Central memory CD8-positive, alpha-beta T cell (primary cell): ENCODE results near the gene TRIM33.

Experiments
- ATAC-seq: fragments of 150-1000 bp; cut with Tn5 transposase; replicated peaks from 2 replicates; pipeline ENCODE4 v1.10.0; 2022; ENCODE audit warnings: mild to moderate bottlenecking, moderate FRiP score, moderate number of reproducible peaks; ENCODE audit not compliant: poor library complexity, severe bottlenecking; ENCODE audit errors: extremely low read depth
- DNase-seq, 2 donors: peaks; one replicate each; pipeline ENCODE4 v3.0.0; 2021; ENCODE audit warnings: low spot score in 2 of 2
- H3K27ac Mint-ChIP-seq: one replicate; pipeline ENCODE4 v1.8.0; 2022; ENCODE audit warnings: low read depth, mild to moderate bottlenecking, moderate library complexity, mixed read lengths
- H3K27me3 Mint-ChIP-seq: one replicate; pipeline ENCODE4 v1.8.0; 2022; ENCODE audit warnings: mixed read lengths
- H3K36me3 Mint-ChIP-seq: one replicate; pipeline ENCODE4 v1.8.0; 2022; ENCODE audit warnings: mild to moderate bottlenecking, moderate library complexity, mixed read lengths; ENCODE audit not compliant: insufficient read depth
- H3K4me1 Mint-ChIP-seq: one replicate; pipeline ENCODE4 v1.8.0; 2022; ENCODE audit warnings: mixed read lengths
- H3K4me3 Mint-ChIP-seq: one replicate; pipeline ENCODE4 v1.8.0; 2022; ENCODE audit warnings: mild to moderate bottlenecking, moderate library complexity, mixed read lengths
- H3K9me3 Mint-ChIP-seq: one replicate; pipeline ENCODE4 v1.8.0; 2022; ENCODE audit warnings: mixed read lengths

The TRIM33 gene

DNA sequence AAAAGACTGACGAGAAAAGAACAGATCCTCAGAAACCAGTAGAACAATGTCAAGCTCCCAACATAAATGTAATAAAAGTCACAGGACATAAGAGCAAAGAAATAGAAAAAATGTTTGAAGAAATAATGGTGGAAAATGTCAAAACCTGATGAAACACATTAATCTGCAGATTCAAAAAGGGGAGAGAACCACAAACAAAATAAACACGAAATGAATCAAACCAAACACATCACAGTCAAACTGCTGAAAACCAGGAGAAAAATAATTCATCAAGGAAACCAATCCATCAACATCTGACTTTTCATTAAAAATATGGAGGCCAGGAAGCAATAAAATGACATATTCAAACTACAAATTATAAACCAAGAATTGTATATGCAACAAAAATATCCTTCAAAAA, 31.9 kb downstream of the TRIM33 start:
- H3K36me3 Mint-ChIP-seq: peaks cover 3% of the 10 kb centered on the region
- peaks cover 6% of the 10 kb centered on the region for H3K9me3 Mint-ChIP-seq
- H3K4me1 Mint-ChIP-seq: peaks cover 69% of the 10 kb centered on the region
- peak overlapping the region; percentile 21 for H3K27ac Mint-ChIP-seq
- ATAC-seq (no peak), DNase-seq (no peak)
- peak overlapping the region; percentile 36 for H3K4me3 Mint-ChIP-seq
- no peaks in the 10 kb centered on the region for H3K27me3 Mint-ChIP-seq

DNA sequence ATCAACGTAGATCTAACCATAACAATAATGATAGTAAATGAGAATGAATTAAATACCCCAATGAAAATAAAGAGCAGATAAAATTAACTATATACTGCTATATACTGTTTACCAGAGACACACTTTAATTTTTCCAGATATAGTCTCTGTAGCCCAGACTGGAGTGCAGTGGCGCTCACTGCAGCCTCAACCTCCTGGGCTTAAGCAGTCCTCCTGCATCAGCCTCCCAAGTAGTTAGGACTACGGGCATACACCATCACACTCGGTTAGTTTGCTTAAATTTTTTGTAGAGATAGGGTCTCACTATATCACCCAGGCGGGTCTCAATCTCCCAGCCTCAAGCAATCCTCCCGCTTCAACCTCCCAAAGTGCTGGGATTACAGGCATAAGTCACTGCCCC, 37.2 kb downstream of the TRIM33 start:
- H3K36me3 Mint-ChIP-seq: peaks cover 4% of the 10 kb centered on the region
- ATAC-seq (no peak), DNase-seq (no peak)
- H3K9me3 Mint-ChIP-seq: peaks cover under 1% of the 10 kb centered on the region
- H3K27me3 Mint-ChIP-seq: no peaks in the 10 kb centered on the region
- H3K4me1 Mint-ChIP-seq: peaks cover 73% of the 10 kb centered on the region
- H3K27ac Mint-ChIP-seq: no peak overlapping the region
- H3K4me3 Mint-ChIP-seq: no peak overlapping the region

DNA sequence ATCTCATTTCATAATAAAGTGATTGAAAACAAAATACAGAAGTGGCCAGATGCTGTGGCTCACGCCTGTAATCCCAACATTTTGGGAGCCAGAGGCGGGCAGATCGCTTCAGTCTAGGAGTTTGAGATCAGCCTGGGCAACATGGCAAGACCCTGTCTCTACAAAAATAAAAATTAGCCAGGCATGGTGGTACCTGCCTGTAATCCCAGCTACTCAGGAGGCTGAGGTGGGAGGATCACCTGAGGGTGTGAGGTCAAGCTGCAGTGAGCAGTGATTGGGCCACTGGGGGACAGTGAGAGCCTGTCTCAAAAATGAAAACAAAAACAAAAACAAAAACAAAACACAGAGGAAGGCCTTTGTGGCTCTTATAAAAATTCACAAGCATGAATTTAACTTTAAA, 38.6 kb downstream of the TRIM33 start:
- Mint-ChIP-seq H3K9me3 (no peaks in the 10 kb centered on the region), H3K27ac (peak overlapping the region; percentile 14), H3K4me3 (no peak overlapping the region), H3K4me1 (peaks cover 75% of the 10 kb centered on the region), H3K36me3 (peaks cover 4% of the 10 kb centered on the region), H3K27me3 (no peaks in the 10 kb centered on the region)
- DNase-seq (no peak), ATAC-seq (no peak)

DNA sequence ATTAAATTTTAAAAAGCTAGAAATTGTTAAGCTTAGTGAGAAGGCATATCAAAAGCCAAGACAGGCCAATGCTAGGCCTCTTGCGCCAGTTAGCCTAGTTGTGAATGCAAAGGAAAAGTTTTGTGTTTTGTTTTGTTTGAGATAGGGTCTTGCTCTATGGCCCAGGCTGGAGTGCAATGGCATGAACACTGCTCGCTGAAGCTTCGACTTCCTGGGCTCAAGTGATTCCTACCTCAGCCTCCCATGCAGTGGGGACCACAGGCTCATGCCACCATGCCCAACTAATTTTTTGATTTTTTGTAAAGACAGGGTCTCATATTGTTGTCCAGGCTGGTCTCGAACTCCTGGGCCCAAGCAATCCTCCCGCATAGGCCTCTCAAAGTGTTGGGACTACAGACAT, 40.3 kb downstream of the TRIM33 start:
- DNase-seq: no peak
- H3K9me3 Mint-ChIP-seq: no peaks in the 10 kb centered on the region
- no peak overlapping the region for H3K27ac Mint-ChIP-seq
- no peaks in the 10 kb centered on the region for H3K27me3 Mint-ChIP-seq
- no peak overlapping the region for H3K4me3 Mint-ChIP-seq
- H3K36me3 Mint-ChIP-seq: peaks cover 5% of the 10 kb centered on the region
- H3K4me1 Mint-ChIP-seq: peaks cover 71% of the 10 kb centered on the region
- no peak for ATAC-seq

DNA sequence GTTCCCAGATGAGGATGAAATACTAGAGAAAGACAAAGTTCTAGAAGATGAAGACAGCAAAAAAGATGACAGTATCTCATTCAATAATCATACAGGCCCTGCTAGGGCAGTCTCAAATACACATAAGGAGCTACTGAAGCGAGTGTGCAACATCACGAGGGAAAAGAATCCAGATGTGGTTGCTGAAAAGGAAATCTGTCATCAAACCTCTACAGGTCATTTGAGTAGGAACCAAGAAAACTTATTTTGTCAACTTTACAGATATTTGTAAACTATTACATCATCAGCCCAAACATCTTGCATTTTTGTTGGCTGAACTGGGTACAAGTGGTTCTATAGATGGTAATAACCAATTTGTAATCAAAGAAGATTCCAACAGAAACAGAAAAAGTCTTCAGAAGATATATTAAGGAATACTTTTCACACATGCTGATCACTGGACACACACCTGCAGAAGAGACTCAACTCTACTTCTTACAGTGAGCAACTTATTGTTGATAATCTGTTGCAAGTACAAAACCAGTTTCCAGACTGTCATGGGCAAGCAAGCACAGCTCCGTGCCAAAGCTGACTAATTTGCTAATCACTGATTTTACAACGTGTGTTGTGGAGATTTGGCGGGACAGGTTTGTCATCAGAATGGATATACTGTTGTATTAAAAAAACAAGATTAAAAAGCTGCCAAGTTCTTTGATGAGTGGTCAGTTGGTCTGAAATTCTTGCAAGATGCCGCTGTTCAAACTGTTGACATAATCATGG, 42.1 kb downstream of the TRIM33 start:
- Mint-ChIP-seq H3K36me3 (peaks cover 5% of the 10 kb centered on the region), H3K27me3 (no peaks in the 10 kb centered on the region), H3K4me3 (no peak overlapping the region), H3K9me3 (no peaks in the 10 kb centered on the region), H3K4me1 (peaks cover 64% of the 10 kb centered on the region), H3K27ac (peak overlapping the region; percentile 77)
- ATAC-seq: no peak
- no peak for DNase-seq

DNA sequence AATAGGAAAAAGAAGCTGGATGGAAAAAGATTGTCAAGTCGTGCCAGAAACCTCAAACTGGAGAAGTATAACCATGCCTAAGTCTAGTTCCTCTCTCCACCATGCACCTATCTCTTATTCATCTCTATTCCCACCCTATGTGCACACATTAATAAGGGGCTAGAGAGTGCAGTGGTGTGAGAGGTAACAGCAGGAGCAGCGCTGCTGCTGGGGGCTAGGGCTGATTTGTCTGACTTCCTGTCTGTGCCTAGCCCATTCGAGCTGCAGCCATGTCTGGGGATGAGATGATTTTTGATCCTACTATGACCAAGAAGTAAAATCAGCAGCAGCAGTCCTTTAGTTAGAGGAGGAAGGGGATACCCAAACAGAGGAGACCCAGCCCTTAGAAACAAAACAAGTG, 43.0 kb downstream of the TRIM33 start:
- peak; percentile 79 for ATAC-seq
- DNase-seq: no peak
- peak overlapping the region; percentile 77 for H3K27ac Mint-ChIP-seq
- peaks cover 2% of the 10 kb centered on the region for H3K36me3 Mint-ChIP-seq
- peak overlapping the region; percentile 2 for H3K4me3 Mint-ChIP-seq
- H3K4me1 Mint-ChIP-seq: peaks cover 56% of the 10 kb centered on the region
- H3K27me3 Mint-ChIP-seq: no peaks in the 10 kb centered on the region
- no peaks in the 10 kb centered on the region for H3K9me3 Mint-ChIP-seq

DNA sequence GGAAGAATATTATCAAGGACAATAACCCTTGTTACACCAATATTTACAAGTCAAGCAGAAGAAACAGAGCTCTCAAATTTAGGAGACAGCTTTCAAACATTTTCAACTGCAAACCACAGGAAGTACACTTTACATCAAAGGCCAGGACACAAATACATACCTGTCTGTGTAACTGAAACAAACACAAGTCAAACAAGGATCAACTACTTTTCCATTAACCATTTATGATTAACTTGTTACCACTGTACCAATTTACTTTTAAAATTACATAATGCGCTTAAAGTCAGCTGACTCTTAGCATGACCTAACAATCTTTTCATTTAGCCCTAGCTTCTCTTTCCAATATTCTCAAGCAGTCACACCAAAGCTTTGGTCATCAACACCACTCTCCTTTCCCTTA, 43.5 kb downstream of the TRIM33 start:
- H3K4me1 Mint-ChIP-seq: peaks cover 51% of the 10 kb centered on the region
- ATAC-seq: peak; percentile 54
- H3K27ac Mint-ChIP-seq: peak overlapping the region; percentile 77
- H3K36me3 Mint-ChIP-seq: peaks cover 2% of the 10 kb centered on the region
- H3K4me3 Mint-ChIP-seq: peak overlapping the region; percentile 2
- no peaks in the 10 kb centered on the region for H3K9me3 Mint-ChIP-seq
- DNase-seq: no peak
- no peaks in the 10 kb centered on the region for H3K27me3 Mint-ChIP-seq

DNA sequence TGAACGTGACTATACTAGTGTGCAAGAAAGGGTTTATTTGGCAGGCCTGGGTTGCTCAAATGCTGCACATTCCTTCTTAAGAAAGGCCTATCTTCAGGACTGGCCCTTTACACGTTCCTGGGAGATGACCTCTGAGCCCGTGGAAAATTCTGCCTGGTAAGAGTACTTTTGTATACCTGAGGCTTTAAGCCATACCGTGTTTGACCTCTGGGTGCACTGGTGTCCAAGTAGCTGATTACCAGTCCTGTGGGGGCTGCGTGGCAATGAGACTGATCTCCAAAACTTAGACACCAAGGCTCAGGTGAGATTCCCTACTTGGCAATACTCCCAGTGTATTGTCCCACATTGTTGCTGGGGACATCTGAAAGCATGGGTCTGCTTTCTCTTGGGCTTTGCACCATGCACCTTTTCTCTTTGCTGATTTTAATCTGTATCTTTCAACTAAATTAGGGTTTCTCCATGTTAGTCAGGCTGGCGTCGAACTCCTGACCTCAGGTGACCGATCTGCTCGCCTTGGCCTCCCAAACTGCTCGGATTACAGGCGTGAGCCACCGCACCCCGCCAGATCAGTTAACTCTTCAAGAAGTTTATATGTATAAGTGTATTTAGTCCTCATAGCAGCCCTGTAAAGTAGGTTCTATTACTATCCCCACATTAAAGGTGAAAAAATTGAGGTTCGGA, 44.5 kb downstream of the TRIM33 start:
- peak overlapping the region; percentile 2 for H3K4me3 Mint-ChIP-seq
- H3K27ac Mint-ChIP-seq: peak overlapping the region; percentile 86
- peaks cover 4% of the 10 kb centered on the region for H3K36me3 Mint-ChIP-seq
- no peak for DNase-seq
- H3K27me3 Mint-ChIP-seq: no peaks in the 10 kb centered on the region
- ATAC-seq: no peak
- peaks cover 50% of the 10 kb centered on the region for H3K4me1 Mint-ChIP-seq
- no peaks in the 10 kb centered on the region for H3K9me3 Mint-ChIP-seq

DNA sequence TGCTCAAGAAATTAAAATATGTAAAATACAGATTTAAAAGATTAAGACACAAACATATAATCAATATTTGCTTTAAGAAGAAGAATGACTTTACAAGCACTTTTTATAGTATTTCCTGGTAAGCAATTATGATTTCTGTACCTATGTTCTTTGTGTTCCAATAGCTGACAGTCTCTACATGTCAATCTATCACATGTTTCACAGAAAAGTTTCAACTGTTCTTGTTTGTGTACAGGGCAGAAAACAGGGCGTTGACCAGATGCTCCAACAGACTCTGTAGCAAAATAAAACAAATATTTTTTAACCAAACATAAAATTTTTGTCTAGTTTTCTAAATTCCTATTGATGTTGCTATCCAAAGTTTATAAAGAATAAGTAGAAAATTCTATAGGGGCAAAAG, 48.0 kb downstream of the TRIM33 start:
- Mint-ChIP-seq H3K27ac (no peak overlapping the region), H3K4me1 (peaks cover 47% of the 10 kb centered on the region), H3K4me3 (no peak overlapping the region), H3K9me3 (no peaks in the 10 kb centered on the region), H3K27me3 (no peaks in the 10 kb centered on the region), H3K36me3 (peaks cover 14% of the 10 kb centered on the region)
- DNase-seq: no peak
- no peak for ATAC-seq

DNA sequence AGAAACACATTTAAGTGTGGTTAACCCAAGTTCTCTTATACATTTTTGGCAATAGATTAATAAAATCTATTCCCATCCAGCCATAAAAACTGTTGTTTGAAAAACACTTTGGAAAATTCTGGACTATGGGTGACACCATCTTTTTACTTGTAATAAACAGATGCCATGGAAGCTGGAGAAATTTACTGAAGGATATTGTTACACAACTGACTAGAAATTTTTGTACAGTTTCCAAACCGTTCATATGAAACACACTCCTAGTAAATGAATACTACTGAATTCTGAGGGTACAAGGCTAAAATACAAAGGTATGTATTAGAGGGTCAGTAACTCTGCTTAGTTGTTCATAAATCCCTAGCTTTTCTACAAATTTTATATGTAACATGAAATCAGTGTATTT, 48.7 kb downstream of the TRIM33 start:
- Mint-ChIP-seq H3K36me3 (peaks cover 15% of the 10 kb centered on the region), H3K27me3 (no peaks in the 10 kb centered on the region), H3K4me3 (no peak overlapping the region), H3K9me3 (no peaks in the 10 kb centered on the region), H3K4me1 (peaks cover 42% of the 10 kb centered on the region), H3K27ac (no peak overlapping the region)
- DNase-seq: no peak
- ATAC-seq: no peak

DNA sequence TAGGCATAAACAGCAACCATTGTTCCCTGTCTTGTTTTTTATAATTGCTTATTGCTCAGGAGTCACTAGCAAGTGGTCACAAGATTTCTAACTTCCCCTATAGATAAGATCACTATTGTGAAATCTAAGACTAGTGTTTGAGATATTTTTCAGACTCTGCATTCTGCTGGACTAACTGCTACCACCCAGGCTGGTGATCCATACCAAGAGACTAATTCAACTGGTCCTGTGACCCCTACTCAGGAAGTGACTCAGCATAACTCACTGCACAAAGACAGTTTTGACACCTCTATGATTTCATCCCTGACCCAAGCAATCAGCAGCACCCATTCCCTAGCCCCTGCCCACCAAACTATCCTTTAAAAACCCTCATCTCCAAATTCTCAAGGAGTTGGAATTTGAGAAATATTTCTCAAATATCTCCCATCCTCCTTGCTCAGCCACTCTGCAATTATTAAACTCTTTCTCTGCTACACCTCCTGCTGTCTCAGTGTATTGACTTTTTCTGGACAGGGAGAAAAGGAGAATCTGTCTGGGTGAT, 52.7 kb downstream of the TRIM33 start:
- Mint-ChIP-seq H3K9me3 (no peaks in the 10 kb centered on the region), H3K4me3 (no peak overlapping the region), H3K27me3 (no peaks in the 10 kb centered on the region), H3K27ac (peak overlapping the region; percentile 22), H3K36me3 (peaks cover 30% of the 10 kb centered on the region), H3K4me1 (peaks cover 36% of the 10 kb centered on the region)
- DNase-seq (no peak), ATAC-seq (no peak)

DNA sequence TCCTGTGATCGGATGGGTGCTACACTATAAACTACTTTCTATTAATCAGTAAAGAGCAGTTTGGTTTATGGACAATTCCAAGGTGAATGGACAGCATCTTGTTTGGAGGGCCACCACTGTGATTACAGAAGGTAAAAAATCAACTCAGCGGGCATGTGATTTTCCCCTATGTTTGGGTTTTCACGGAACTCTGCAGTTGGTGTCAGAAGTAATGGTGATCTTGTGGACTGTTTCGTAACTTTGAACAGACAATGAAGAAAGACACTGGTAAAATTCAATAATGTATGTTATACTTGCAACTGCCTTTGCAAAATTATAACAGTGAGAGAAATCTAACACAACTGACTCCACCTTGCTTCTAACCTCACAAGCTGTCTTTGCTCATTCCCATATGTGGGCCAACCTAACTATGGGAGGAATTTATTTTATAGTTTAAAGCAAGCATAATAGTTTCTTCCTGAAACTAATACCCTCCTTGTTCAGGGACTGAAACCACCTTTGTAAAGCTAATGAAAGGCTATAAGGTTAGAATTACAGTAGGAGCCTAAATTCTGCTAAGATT, 53.2 kb downstream of the TRIM33 start:
- Mint-ChIP-seq H3K9me3 (no peaks in the 10 kb centered on the region), H3K27me3 (no peaks in the 10 kb centered on the region), H3K4me3 (no peak overlapping the region), H3K27ac (no peak overlapping the region), H3K4me1 (peaks cover 40% of the 10 kb centered on the region), H3K36me3 (peaks cover 32% of the 10 kb centered on the region)
- ATAC-seq (no peak), DNase-seq (no peak)

DNA sequence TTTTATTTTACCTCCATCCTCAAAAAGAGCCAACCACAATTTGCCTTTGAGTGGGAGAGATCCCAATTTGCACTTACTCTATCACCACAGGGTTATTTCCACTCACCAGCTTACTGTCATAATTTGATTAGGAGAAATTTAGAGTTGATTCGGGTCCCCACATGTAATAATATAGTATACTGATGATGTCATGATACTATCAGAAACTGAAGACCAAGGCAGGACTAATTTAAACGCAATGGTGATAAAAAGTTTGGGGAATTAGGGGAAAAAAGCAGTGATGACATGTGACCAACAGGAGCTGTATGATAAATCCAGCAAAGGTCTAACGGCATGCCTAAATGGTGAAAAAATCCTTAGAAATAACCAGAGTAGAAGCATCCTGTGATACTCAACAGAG, 54.4 kb downstream of the TRIM33 start:
- Mint-ChIP-seq H3K4me1 (peaks cover 40% of the 10 kb centered on the region), H3K36me3 (peaks cover 31% of the 10 kb centered on the region), H3K27ac (no peak overlapping the region), H3K9me3 (no peaks in the 10 kb centered on the region), H3K4me3 (no peak overlapping the region), H3K27me3 (no peaks in the 10 kb centered on the region)
- DNase-seq: no peak
- ATAC-seq: no peak
